ENCODE measurements around the gene TGFA. TPM values are rescaled to one million over a fixed set of nuclear protein-coding genes. Genes with fewer than 3 reads are reported as not detected.

Gene TGFA
- total RNA-seq, 1 experiment from 2014 or later = 2.5 TPM

- TF ChIP-seq FOXJ3 (CRISPR knock-in tag; IDR thresholded peaks at IDR 0.05; ENCODE audit: borderline replicate concordance) = no peak
- TF ChIP-seq RORB (CRISPR knock-in tag; IDR thresholded peaks at IDR 0.05) = no peak
- TF ChIP-seq JAZF1 (CRISPR knock-in tag; IDR thresholded peaks at IDR 0.05) = no peak
- TF ChIP-seq NR3C1 (CRISPR knock-in tag; conservative IDR thresholded peaks at IDR 0.05; ENCODE audit: low read depth) = no peak
- no peak for TF ChIP-seq SP1 (CRISPR knock-in tag; conservative IDR thresholded peaks at IDR 0.05)
- TF ChIP-seq TEAD1 (CRISPR knock-in tag; IDR thresholded peaks at IDR 0.05) = no peak
- no peak for TF ChIP-seq CTCF (IDR thresholded peaks at IDR 0.05)
- TF ChIP-seq E2F4 (CRISPR knock-in tag; IDR thresholded peaks at IDR 0.05; ENCODE audit: borderline replicate concordance, low read depth) = no peak
- TF ChIP-seq MAX (CRISPR knock-in tag; IDR thresholded peaks at IDR 0.05) = no peak
- TF ChIP-seq GABPB1 (CRISPR knock-in tag; IDR thresholded peaks at IDR 0.05) = no peak
- Mint-ChIP-seq H3K27ac (no peak overlapping the region), H3K4me1 (0 out of 2 replicates have a peak, but pooled peaks cover 2% of the 10 kb centered on the region), H3K27me3 (ENCODE audit: low read depth) (peaks cover 4% of the 10 kb centered on the region), H3K4me3 (no peak overlapping the region), H3K36me3 (no peaks in the 10 kb centered on the region), H3K9me3 (peaks cover 5% of the 10 kb centered on the region)
- POLR2A ChIA-PET = no interaction called here
- CTCF ChIA-PET = no interaction called here
- no peak for ATAC-seq
- no peak for DNase-seq (ENCODE audit: low spot score)
Observed at GRCh38 chr2:70529610-70530009, 24.0 kb downstream of the TGFA start.

GRCh38 chr2:70528929-70529328 lies 24.7 kb downstream of the TGFA start:
- CTCF ChIA-PET = no interaction called here
- Mint-ChIP-seq H3K27ac (no peak overlapping the region), H3K4me1 (peaks cover 8% of the 10 kb centered on the region), H3K4me3 (no peak overlapping the region), H3K27me3 (ENCODE audit: low read depth) (peaks cover 4% of the 10 kb centered on the region), H3K36me3 (no peaks in the 10 kb centered on the region), H3K9me3 (peaks cover 5% of the 10 kb centered on the region)
- POLR2A ChIA-PET = no interaction called here
- no peak for ATAC-seq
- no peak for DNase-seq (ENCODE audit: low spot score)
- TF ChIP-seq IRF2 (CRISPR knock-in tag; IDR thresholded peaks at IDR 0.05; ENCODE audit: borderline replicate concordance, low read depth) (no peak), TEAD4 (CRISPR knock-in tag; IDR thresholded peaks at IDR 0.05) (no peak)

GRCh38 chr2:70528276-70528675 lies 25.4 kb downstream of the TGFA start:
- no peak for ATAC-seq
- Mint-ChIP-seq H3K27me3 (ENCODE audit: low read depth) (peaks cover 7% of the 10 kb centered on the region), H3K4me1 (peaks cover 13% of the 10 kb centered on the region), H3K9me3 (peaks cover 5% of the 10 kb centered on the region), H3K27ac (no peak overlapping the region), H3K4me3 (no peak overlapping the region), H3K36me3 (no peaks in the 10 kb centered on the region)
- ChIA-PET CTCF (no interaction called here), POLR2A (no interaction called here)
- no peak for DNase-seq (ENCODE audit: low spot score)
- TF ChIP-seq ZNF425 (CRISPR knock-in tag; conservative IDR thresholded peaks at IDR 0.05) (no peak), ESRRA (CRISPR knock-in tag; IDR thresholded peaks at IDR 0.05; ENCODE audit: borderline replicate concordance) (no peak), FOXP1 (CRISPR knock-in tag; IDR thresholded peaks at IDR 0.05; ENCODE audit: borderline replicate concordance) (no peak), FOXJ3 (CRISPR knock-in tag; IDR thresholded peaks at IDR 0.05; ENCODE audit: borderline replicate concordance) (no peak), CREM (CRISPR knock-in tag; IDR thresholded peaks at IDR 0.05) (no peak), MXD4 (CRISPR knock-in tag; IDR thresholded peaks at IDR 0.05; ENCODE audit: borderline replicate concordance) (no peak), ZNF532 (CRISPR knock-in tag; IDR thresholded peaks at IDR 0.05; ENCODE audit: borderline replicate concordance) (no peak), CTCF (IDR thresholded peaks at IDR 0.05) (no peak), ZNF396 (CRISPR knock-in tag; IDR thresholded peaks at IDR 0.05; ENCODE audit: borderline replicate concordance) (no peak), NR3C1 (CRISPR knock-in tag; conservative IDR thresholded peaks at IDR 0.05; ENCODE audit: low read depth) (no peak), ELF4 (CRISPR knock-in tag; IDR thresholded peaks at IDR 0.05; ENCODE audit: low read depth) (no peak)

Data from WTC11 (cell line).